ENCODE data around the gene IQGAP2. TPM values are rescaled to one million over a fixed set of nuclear protein-coding genes. Genes with fewer than 3 reads are reported as not detected.
"Not testable (repeated sequence)": the region's sequence is repeated elsewhere in the genome, so short reads cannot be mapped to it uniquely, and the experiment has no call there.

Gene IQGAP2
- total RNA-seq, 1 experiment from 2014 or later: not detected

DNA sequence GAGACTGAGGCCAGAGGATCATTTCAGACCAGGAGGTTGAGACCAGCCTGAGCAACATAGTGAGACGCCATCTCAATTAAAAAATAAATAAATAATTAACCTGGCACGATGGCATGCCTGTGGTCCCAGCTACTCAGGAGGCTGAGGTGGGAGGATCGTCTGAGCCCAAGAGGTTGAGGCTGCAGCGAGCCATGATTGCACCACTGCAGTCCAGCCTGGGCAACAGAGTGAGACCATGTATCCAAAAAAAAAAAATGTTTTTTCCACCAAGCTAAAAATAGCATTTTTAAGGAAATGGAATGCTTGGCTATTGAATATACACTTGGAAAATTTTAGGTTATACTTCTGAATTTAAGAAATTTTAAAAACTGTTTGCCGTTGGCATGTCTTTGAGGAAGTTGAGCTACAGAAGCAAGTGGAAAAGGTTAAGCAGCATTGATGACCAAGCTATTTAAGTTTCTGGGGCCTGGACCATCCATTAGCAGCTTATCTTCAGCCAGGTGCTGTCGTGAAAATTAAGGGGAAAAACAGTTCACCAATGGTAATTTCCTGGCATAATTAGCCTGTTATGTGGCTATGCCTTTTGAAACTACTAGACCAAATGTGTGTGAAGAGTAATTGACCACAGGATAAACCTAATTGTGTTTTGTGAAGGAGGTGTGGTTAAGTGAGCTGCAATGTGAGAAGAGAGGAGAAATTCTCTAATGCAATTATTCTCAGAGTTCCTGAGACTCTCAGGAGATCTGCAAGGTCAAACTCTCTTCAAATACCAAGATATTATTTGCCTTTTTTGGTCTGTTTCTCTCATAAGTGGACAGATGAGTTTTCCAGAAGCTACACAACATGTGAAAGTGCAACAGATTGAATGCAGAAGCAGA is 333.8 kb downstream of the IQGAP2 start:
- Histone ChIP-seq H4K20me1 (ENCODE audit: low read length) (no peaks in the 10 kb centered on the region), H2AFZ (ENCODE audit: low read length) (no peak overlapping the region), H3K4me2 (ENCODE audit: low read length) (no peak overlapping the region), H3K9me2 (replicated peaks; ENCODE audit: low read length) (no peaks in the 10 kb centered on the region), H3K27me3 (ENCODE audit: low read length) (no peaks in the 10 kb centered on the region), H3F3A (ENCODE audit: low read length, unreplicated experiment) (no peaks in the 10 kb centered on the region), H3K4me3 (ENCODE audit: low read length) (no peak overlapping the region), H3K79me2 (ENCODE audit: low read length) (no peaks in the 10 kb centered on the region), H3K9ac (ENCODE audit: low read length) (no peak overlapping the region), H3K36me3 (ENCODE audit: low read depth, low read length) (no peaks in the 10 kb centered on the region), H3K9me3 (ENCODE audit: low read length) (no peaks in the 10 kb centered on the region), H3K4me1 (ENCODE audit: insufficient read depth, low read length) (peaks cover 2% of the 10 kb centered on the region; the same call in 1 of the 2 replicates), H3K27ac (ENCODE audit: low read length) (no peak overlapping the region)
- no TSS peak for BruUV-seq (replicated peaks)
- TF ChIP-seq, protein P1, sequence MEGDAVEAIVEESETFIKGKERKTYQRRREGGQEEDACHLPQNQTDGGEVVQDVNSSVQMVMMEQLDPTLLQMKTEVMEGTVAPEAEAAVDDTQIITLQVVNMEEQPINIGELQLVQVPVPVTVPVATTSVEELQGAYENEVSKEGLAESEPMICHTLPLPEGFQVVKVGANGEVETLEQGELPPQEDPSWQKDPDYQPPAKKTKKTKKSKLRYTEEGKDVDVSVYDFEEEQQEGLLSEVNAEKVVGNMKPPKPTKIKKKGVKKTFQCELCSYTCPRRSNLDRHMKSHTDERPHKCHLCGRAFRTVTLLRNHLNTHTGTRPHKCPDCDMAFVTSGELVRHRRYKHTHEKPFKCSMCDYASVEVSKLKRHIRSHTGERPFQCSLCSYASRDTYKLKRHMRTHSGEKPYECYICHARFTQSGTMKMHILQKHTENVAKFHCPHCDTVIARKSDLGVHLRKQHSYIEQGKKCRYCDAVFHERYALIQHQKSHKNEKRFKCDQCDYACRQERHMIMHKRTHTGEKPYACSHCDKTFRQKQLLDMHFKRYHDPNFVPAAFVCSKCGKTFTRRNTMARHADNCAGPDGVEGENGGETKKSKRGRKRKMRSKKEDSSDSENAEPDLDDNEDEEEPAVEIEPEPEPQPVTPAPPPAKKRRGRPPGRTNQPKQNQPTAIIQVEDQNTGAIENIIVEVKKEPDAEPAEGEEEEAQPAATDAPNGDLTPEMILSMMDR (conservative IDR thresholded peaks at IDR 0.05; ENCODE audit: low read depth, low read length): no peak
- TF ChIP-seq EZH2phosphoT487 (IDR thresholded peaks at IDR 0.05; ENCODE audit: borderline replicate concordance, low read length) (no peak), EZH2 (IDR thresholded peaks at IDR 0.05; ENCODE audit: low read length, unreplicated experiment) (no peak)
- DNase-seq (no peak), ATAC-seq (no peak)
- CTCF ChIA-PET: no interaction called here
- POLR2A ChIA-PET (ENCODE audit: unreplicated experiment): no interaction called here
- intact Hi-C loops (cut with micrococcal nuclease): no loop called here

- intact Hi-C loops (cut with micrococcal nuclease): no loop called here
- H2AFZ ChIP-seq (ENCODE audit: low read length): no peak overlapping the region
- TF ChIP-seq EZH2 (IDR thresholded peaks at IDR 0.05; ENCODE audit: low read length, unreplicated experiment) (no peak), EZH2phosphoT487 (IDR thresholded peaks at IDR 0.05; ENCODE audit: borderline replicate concordance, low read length) (no peak)
- TF ChIP-seq, protein P1 (conservative IDR thresholded peaks at IDR 0.05; ENCODE audit: low read depth, low read length): no peak
- no peaks in the 10 kb centered on the region for H3K27me3 ChIP-seq (ENCODE audit: low read length)
- no peaks in the 10 kb centered on the region for H3K36me3 ChIP-seq (ENCODE audit: low read depth, low read length)
- H4K20me1 ChIP-seq (ENCODE audit: low read length): no peaks in the 10 kb centered on the region
- no peaks in the 10 kb centered on the region for H3K9me2 ChIP-seq (replicated peaks; ENCODE audit: low read length)
- POLR2A ChIA-PET (ENCODE audit: unreplicated experiment): no interaction called here
- H3K27ac ChIP-seq (ENCODE audit: low read length): no peak overlapping the region
- BruUV-seq (replicated peaks): no TSS peak
- no peak overlapping the region for H3K9ac ChIP-seq (ENCODE audit: low read length)
- H3K9me3 ChIP-seq (ENCODE audit: low read length): no peaks in the 10 kb centered on the region
- H3K4me3 ChIP-seq (ENCODE audit: low read length): no peak overlapping the region
- H3K4me2 ChIP-seq (ENCODE audit: low read length): no peak overlapping the region
- DNase-seq (no peak), ATAC-seq (no peak)
- no peaks in the 10 kb centered on the region for H3K79me2 ChIP-seq (ENCODE audit: low read length)
- no peaks in the 10 kb centered on the region for H3F3A ChIP-seq (ENCODE audit: low read length, unreplicated experiment)
- H3K4me1 ChIP-seq (ENCODE audit: insufficient read depth, low read length): peaks cover 2% of the 10 kb centered on the region; the same call in 1 of the 2 replicates
- CTCF ChIA-PET: no interaction called here
These were observed 334.8 kb downstream of the IQGAP2 start for GRCh38 chr5:76737846-76738245.

DNA sequence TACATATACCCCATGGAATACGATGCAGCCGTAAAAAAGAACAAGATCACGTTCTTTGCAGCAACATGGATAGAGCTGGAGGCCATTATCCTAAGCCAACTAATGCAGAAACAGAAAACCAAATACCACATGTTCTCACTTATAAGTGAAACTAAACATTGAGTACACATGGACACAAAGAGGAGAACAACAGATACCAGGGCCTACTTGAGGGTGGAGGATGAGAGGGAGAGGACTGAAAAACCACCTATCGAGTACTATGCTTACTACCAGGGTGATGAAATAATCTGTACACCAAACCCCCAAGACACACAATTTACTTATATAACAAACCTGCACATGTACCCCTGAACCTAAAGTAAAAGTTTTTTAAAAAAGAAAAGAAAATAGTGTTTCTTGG is 338.4 kb downstream of the IQGAP2 start:
- CTCF ChIA-PET; BruUV-seq (replicated peaks): not testable (repeated sequence)

More for the DNA sequence above, 338.4 kb downstream of the IQGAP2 start:
- H3K79me2 ChIP-seq (ENCODE audit: low read length); H3K9me2 ChIP-seq (replicated peaks; ENCODE audit: low read length); intact Hi-C loops (cut with micrococcal nuclease); ATAC-seq; H3K9me3 ChIP-seq (ENCODE audit: low read length); H3K4me1 ChIP-seq (ENCODE audit: insufficient read depth, low read length); H3K36me3 ChIP-seq (ENCODE audit: low read depth, low read length); H3K4me2 ChIP-seq (ENCODE audit: low read length); H3K9ac ChIP-seq (ENCODE audit: low read length); DNase-seq; H3K27me3 ChIP-seq (ENCODE audit: low read length); POLR2A ChIA-PET (ENCODE audit: unreplicated experiment); H3K27ac ChIP-seq (ENCODE audit: low read length); H4K20me1 ChIP-seq (ENCODE audit: low read length); H3F3A ChIP-seq (ENCODE audit: low read length, unreplicated experiment); H3K4me3 ChIP-seq (ENCODE audit: low read length); H2AFZ ChIP-seq (ENCODE audit: low read length): not testable (repeated sequence)

All from PC-3 (cell line).